Natural killer cell treated with Interleukin-12 subunit alpha and Interleukin-12 subunit beta and Interleukin-15 and Interleukin-18, amount 100 ng/mL, for 72 hours (primary cell): ENCODE data around the gene SNX14. TPM values are rescaled to one million over a fixed set of nuclear protein-coding genes. Genes with fewer than 3 reads are reported as not detected.
"Not testable (repeated sequence)": the region's sequence is repeated elsewhere in the genome, so short reads cannot be mapped to it uniquely, and the experiment has no call there.

ENCODE experiments used
- ATAC-seq, 2 donors: fragments of 150-1000 bp; cut with Tn5 transposase in 1 of 2; sonication (Bioruptor Pico), chemical (Tn5 transposase) in 1 of 2; 2 replicates each; pipeline ENCODE4 v1.10.0; 2021
- DNase-seq: peaks from one replicate; pipeline ENCODE4 v3.0.0; 2022; ENCODE audit warnings: low spot score
- H3K27ac Mint-ChIP-seq, 2 donors: 1 replicate in 1 of 2; 2 replicates in 1 of 2; pipeline ENCODE4 v1.8.0; 2022; ENCODE audit warnings: mixed read lengths in 2 of 2, mild to moderate bottlenecking in 1 of 2, moderate library complexity in 1 of 2
- H3K27me3 Mint-ChIP-seq, 2 donors: 1 replicate in 1 of 2; 2 replicates in 1 of 2; pipeline ENCODE4 v1.8.0; 2022; ENCODE audit warnings: mixed read lengths in 2 of 2
- H3K36me3 Mint-ChIP-seq: one replicate; pipeline ENCODE4 v1.8.0; 2022; ENCODE audit warnings: mixed read lengths
- H3K4me1 Mint-ChIP-seq, 2 donors: 1 replicate in 1 of 2; 2 replicates in 1 of 2; pipeline ENCODE4 v1.8.0; 2022; ENCODE audit warnings: low read depth in 2 of 2, mixed read lengths in 2 of 2, mild to moderate bottlenecking in 1 of 2
- H3K4me3 Mint-ChIP-seq: one replicate; pipeline ENCODE4 v1.8.0; 2022; ENCODE audit warnings: mixed read lengths
- H3K9me3 Mint-ChIP-seq: 2 replicates; pipeline ENCODE4 v1.8.0; 2022; ENCODE audit warnings: mixed read lengths
- total RNA-seq, 2 donors: library from RNA; stranded (reverse); gene quantifications; one replicate each; pipeline ENCODE4 v1.2.3, GENCODE V29; 2022

SNX14 gene
- total RNA-seq, result 10 to 100 TPM; 78.3 to 88.0 TPM

- Mint-ChIP-seq H3K36me3 (peaks cover 19% of the 10 kb centered on the region), H3K9me3 (no peaks in the 10 kb centered on the region), H3K4me3 (peak within 1 kb of the TSS; percentile 97), H3K27me3 (no peaks in the 10 kb centered on the region), H3K4me1 (peaks cover 40 to 51% of the 10 kb centered on the region in 2 donors), H3K27ac (peak within 1 kb of the TSS; percentile 98 to 100)
- peak; percentile 95 for DNase-seq
- ATAC-seq, result peak; percentile 94 to 96
Observed at GRCh38 chr6:85593438-85594196, at the start of gene SNX14. TSS of gene SNX14 (minus strand) at chr6:85593858. CDS start at chr6:85593718, 140 bp downstream.

- Mint-ChIP-seq H3K4me3 (peak within 1 kb of the TSS; percentile 99), H3K27ac (peak within 1 kb of the TSS; percentile 90 to 94), H3K9me3 (peaks cover 4% of the 10 kb centered on the region), H3K4me1 (peaks cover 40 to 52% of the 10 kb centered on the region in 2 donors), H3K36me3 (peaks cover 37% of the 10 kb centered on the region), H3K27me3 (no peaks in the 10 kb centered on the region)
- peak; percentile 90 to 93 for ATAC-seq
- peak; percentile 99 for DNase-seq
Observed at GRCh38 chr6:85642774-85643536, 49.3 kb upstream of the SNX14 start, which contains the start of gene SYNCRIP. TSS of gene SYNCRIP (minus strand) at chr6:85642886. CDS start at chr6:85641439, 1,447 bp downstream.

- H3K27me3 Mint-ChIP-seq, result no peaks in the 10 kb centered on the region
- no peak for ATAC-seq
- peak overlapping the region; percentile 82 to 90 for H3K27ac Mint-ChIP-seq
- DNase-seq, result peak; percentile 70
- peak overlapping the region; percentile 99 for H3K4me3 Mint-ChIP-seq
- peaks cover 48 to 60% of the 10 kb centered on the region in 2 donors for H3K4me1 Mint-ChIP-seq
- H3K9me3 Mint-ChIP-seq, result peaks cover 4% of the 10 kb centered on the region
- H3K36me3 Mint-ChIP-seq, result peaks cover 43% of the 10 kb centered on the region
Observed at GRCh38 chr6:85641897-85642773, 48.5 kb upstream of the SNX14 start.

- DNase-seq, result no peak
- Mint-ChIP-seq H3K27me3 (no peaks in the 10 kb centered on the region), H3K9me3 (peaks cover 4% of the 10 kb centered on the region), H3K36me3 (peaks cover 47% of the 10 kb centered on the region), H3K4me3 (peak overlapping the region; percentile 99), H3K4me1 (peaks cover 48 to 60% of the 10 kb centered on the region in 2 donors), H3K27ac (peak overlapping the region; percentile 82 to 90)
- no peak for ATAC-seq
Observed at GRCh38 chr6:85641522-85641896, 47.9 kb upstream of the SNX14 start.

GRCh38 chr6:85640821-85641220 lies 47.2 kb upstream of the SNX14 start:
- ATAC-seq (no peak), DNase-seq (no peak)
- H3K9me3 Mint-ChIP-seq, result peaks cover 4% of the 10 kb centered on the region
- H3K4me1 Mint-ChIP-seq, result peaks cover 48 to 60% of the 10 kb centered on the region in 2 donors
- H3K4me3 Mint-ChIP-seq, result peak overlapping the region; percentile 99
- H3K27me3 Mint-ChIP-seq, result no peaks in the 10 kb centered on the region
- peaks cover 49% of the 10 kb centered on the region for H3K36me3 Mint-ChIP-seq
- H3K27ac Mint-ChIP-seq, result peak overlapping the region; percentile 82 to 90

- H3K4me1 Mint-ChIP-seq, result peaks cover 35 to 44% of the 10 kb centered on the region in 2 donors
- DNase-seq (no peak), ATAC-seq (no peak)
- no peaks in the 10 kb centered on the region for H3K27me3 Mint-ChIP-seq
- no peaks in the 10 kb centered on the region for H3K9me3 Mint-ChIP-seq
- peaks cover 53% of the 10 kb centered on the region for H3K36me3 Mint-ChIP-seq
- H3K4me3 Mint-ChIP-seq, result peak overlapping the region; percentile 35
- H3K27ac Mint-ChIP-seq, result peak overlapping the region; percentile 39 to 55
Observed at GRCh38 chr6:85637579-85637978, 43.9 kb upstream of the SNX14 start.

- peaks cover 15 to 17% of the 10 kb centered on the region in 2 donors for H3K4me1 Mint-ChIP-seq
- DNase-seq (no peak), ATAC-seq (no peak)
- H3K9me3 Mint-ChIP-seq, result no peaks in the 10 kb centered on the region
- H3K27me3 Mint-ChIP-seq, result no peaks in the 10 kb centered on the region
- peaks cover 26% of the 10 kb centered on the region for H3K36me3 Mint-ChIP-seq
- H3K27ac Mint-ChIP-seq, result no peak overlapping the region
- no peak overlapping the region for H3K4me3 Mint-ChIP-seq
Observed at GRCh38 chr6:85632164-85632942, 38.7 kb upstream of the SNX14 start.

GRCh38 chr6:85631117-85631516 lies 37.5 kb upstream of the SNX14 start:
- not testable (repeated sequence) for H3K27me3 Mint-ChIP-seq
- peaks cover 15 to 19% of the 10 kb centered on the region in 2 donors for H3K4me1 Mint-ChIP-seq

GRCh38 chr6:85628353-85628752 lies 34.7 kb upstream of the SNX14 start:
- Mint-ChIP-seq H3K9me3 (no peaks in the 10 kb centered on the region), H3K27me3 (no peaks in the 10 kb centered on the region), H3K4me1 (peaks cover 34 to 43% of the 10 kb centered on the region in 2 donors), H3K4me3 (no peak overlapping the region), H3K27ac (no peak overlapping the region), H3K36me3 (peaks cover 34% of the 10 kb centered on the region)
- ATAC-seq, result no peak
- no peak for DNase-seq

More at GRCh38 chr6:85631117-85631516, 37.5 kb upstream of the SNX14 start:
- ATAC-seq, DNase-seq, H3K4me3 Mint-ChIP-seq, H3K9me3 Mint-ChIP-seq, H3K27ac Mint-ChIP-seq: not testable (repeated sequence)
- peaks cover 17% of the 10 kb centered on the region for H3K36me3 Mint-ChIP-seq

- no peak overlapping the region for H3K4me3 Mint-ChIP-seq
- ATAC-seq, result no peak
- H3K27ac Mint-ChIP-seq, result peak overlapping the region in 1 of 2 donors; percentile 56
- no peaks in the 10 kb centered on the region for H3K9me3 Mint-ChIP-seq
- H3K36me3 Mint-ChIP-seq, result peaks cover 48% of the 10 kb centered on the region
- peaks cover 21 to 32% of the 10 kb centered on the region in 2 donors for H3K4me1 Mint-ChIP-seq
- no peaks in the 10 kb centered on the region for H3K27me3 Mint-ChIP-seq
- DNase-seq, result no peak
Observed at GRCh38 chr6:85620308-85620707, 26.6 kb upstream of the SNX14 start.

GRCh38 chr6:85614780-85615179 lies 21.1 kb upstream of the SNX14 start:
- H3K4me1 Mint-ChIP-seq, result peaks cover 0 to 13% of the 10 kb centered on the region in 2 donors
- no peak for DNase-seq
- no peak for ATAC-seq
- no peak overlapping the region for H3K27ac Mint-ChIP-seq
- no peak overlapping the region for H3K4me3 Mint-ChIP-seq
- H3K9me3 Mint-ChIP-seq, result no peaks in the 10 kb centered on the region
- H3K27me3 Mint-ChIP-seq, result no peaks in the 10 kb centered on the region
- peaks cover 25% of the 10 kb centered on the region for H3K36me3 Mint-ChIP-seq

GRCh38 chr6:85612690-85613474 lies 19.2 kb upstream of the SNX14 start:
- DNase-seq (no peak), ATAC-seq (no peak)
- peaks cover 20% of the 10 kb centered on the region for H3K36me3 Mint-ChIP-seq
- no peaks in the 10 kb centered on the region for H3K9me3 Mint-ChIP-seq
- H3K4me3 Mint-ChIP-seq, result no peak overlapping the region
- H3K4me1 Mint-ChIP-seq, result peaks cover 0 to 4% of the 10 kb centered on the region in 2 donors
- no peak overlapping the region for H3K27ac Mint-ChIP-seq
- no peaks in the 10 kb centered on the region for H3K27me3 Mint-ChIP-seq
